Embryonic facial prominence (tissue), 1 donor: ENCODE measurements around the gene AUTS2.
A peak's percentile ranks its signal among the peaks of the same experiment; 100 is the strongest.

Experiments
- DNase-seq: peaks from one replicate; pipeline ENCODE4 v3.0.0-alpha.2; 2016; ENCODE audit errors: extremely low spot score

AUTS2 gene

DNA sequence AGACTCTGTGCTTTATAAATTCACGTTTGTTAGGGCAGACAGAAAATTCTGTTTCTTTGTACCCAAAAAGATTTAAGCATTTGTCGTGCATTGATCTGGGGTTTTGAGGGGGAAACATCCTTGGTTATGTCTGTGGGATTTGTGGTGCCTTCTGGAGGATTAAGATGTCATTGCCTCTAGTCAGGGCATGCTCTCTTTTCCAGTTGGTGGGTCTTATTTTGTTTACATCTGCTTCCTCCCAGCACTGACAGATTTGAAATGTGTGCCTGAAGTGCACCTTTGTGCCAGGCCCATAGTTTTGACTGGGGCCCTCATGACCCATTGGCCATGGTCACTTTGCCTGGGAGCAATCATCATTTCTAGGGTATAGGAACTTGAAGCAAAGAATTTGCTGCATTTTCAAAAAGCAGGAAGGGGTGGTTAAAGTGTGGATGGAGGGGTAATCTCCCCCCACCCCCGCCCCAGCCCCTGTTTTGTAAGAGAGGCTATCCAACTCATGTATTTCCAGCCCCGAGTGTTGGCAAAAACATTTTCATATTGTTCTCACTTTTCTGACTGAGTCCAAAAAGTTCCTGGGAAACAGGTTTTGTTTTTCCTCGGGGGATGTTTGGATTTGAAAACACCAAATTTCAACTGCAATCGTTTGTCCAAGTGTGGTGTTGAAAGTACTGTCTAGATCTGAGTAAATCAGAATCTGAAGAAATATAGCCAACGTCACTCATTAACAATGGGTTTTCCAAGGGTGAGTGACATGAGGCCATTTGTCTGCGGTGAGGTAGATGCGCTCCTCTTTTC is 1145.5 kb downstream of the AUTS2 start:
- no peak for DNase-seq

DNA sequence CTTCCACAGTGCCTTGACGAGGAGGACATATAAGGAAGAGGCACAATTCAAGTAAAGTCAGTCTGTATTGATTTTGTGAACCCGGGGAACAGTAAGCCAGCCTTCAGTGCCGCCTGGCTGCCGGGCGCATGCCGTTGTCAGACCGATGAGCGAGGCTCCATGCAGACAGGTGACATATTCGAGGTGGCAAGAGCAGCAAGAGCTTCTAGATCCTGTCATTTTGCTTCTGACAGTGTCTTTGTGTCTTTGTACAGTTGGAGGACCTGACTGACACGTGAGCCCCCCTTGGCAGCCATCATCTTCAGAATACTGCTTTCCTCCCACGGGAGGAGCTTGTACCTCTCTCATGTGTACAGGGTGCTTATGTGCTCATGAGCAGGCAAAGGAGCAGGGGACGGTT is 1146.2 kb downstream of the AUTS2 start:
- no peak for DNase-seq

DNA sequence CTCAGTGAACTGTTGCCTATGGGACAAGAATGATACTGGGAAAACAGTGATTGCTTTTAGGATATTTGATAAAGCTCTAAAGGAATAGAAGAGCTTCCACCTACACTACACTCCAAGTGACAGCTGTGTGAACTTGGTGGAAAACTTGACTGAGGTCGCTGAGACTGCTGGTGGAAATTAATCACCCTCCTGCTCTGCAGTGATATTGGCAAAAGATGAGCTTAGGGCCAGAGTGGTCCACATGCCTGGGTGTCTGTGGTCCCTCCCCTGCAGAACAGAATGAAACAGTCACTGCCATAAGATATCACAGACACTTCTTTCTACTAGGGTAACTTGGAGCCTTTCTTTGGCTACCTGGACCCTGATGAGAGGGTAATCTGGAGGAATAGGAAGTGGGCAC is 1151.6 kb downstream of the AUTS2 start:
- no peak for DNase-seq

DNA sequence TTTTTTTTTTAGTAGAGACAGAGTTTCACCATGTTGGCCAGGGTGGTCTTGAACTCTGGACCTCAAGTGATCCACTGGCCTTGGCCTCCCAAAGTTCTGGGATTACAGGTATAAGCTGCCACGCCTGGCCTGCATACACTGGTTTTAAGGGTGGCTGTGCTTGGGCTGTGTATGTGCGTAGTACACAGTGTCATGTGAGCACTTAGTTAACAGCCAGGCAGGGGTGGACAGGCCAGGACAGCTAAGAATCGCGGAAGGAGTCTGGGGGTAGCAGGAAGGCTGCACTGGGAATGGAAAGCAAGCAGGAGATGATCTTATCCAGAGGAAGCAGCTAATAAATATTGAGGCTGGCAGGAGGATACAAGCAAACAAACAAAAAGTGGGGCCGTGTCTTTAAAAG is 1153.6 kb downstream of the AUTS2 start:
- no peak for DNase-seq

DNA sequence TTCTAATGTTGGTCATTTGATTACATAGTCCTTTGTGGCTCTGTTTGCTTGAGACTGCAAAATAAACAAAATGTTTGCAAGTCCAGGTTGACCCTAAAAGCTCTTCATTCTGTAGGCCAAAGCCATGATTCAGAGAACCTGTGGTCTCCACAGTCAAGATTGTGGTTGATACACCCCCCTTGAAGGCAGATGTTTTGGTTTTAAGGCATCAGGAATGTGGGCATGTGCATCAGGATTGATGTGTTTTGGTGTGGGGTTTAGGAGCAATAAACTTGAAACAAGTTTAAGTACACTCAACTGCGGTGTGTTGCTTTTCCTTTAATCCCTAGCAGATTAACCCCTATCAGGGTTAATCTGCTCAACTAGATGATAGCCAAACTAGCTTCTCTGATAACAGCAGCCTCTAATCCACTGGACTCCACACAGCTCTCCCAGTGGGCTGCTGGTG is 1154.5 kb downstream of the AUTS2 start:
- no peak for DNase-seq

DNA sequence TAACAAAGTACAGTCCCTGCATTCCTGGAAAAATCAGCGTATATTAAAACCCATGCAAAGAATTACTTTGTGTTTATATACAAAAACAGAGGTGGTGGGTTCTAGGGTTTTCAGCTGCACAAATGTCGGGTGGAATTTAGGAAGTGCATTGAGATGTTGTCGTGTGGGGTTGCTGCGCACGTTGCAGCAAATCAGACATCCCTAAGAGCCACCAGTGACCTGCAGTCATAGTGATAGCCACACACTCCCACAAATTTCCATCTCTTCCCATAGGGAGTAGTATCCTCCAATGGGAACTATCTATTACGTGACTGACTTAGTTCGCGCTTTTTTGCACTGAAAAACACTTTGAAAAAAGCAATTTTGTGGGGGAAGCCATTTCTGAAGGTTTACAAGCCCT is 1158.5 kb downstream of the AUTS2 start:
- DNase-seq = no peak

DNA sequence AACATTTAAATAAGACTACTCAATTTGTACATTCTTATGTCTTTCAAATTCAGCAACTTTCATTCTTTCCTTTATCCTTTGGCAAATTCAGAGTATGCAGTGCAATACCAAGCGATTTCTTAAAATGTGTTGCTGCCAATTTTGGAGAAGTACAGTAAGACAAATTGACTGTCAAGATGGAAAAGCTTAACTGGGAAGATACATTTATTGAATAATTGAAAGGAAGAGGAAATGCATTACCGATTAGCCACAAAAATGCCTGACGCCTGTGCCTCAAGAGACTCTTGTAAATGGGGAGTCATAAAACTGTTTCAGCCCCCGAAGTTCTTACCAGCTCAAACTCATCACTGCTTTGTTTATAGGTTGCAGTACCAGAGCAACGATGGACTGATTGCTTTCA is 1160.4 kb downstream of the AUTS2 start:
- DNase-seq = no peak

DNA sequence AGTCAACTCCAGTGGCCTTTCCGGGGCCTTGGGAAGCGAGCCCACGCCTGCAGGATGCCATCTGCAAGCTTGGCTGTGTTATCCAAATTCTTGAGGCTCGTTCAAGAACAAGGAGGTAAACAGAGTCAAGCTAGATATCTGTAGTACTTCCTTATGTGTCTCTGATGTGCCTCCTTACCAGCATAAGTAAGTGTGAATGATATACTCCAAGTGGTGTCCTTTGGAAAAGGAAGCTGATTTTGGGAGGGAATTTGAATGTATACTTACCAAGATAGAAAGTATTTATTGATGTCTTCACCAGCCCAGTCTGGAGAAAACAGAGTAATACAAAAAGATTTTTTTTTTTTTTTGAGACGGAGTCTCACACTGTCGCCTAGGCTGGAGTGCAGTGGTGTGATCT is 1161.4 kb downstream of the AUTS2 start:
- no peak for DNase-seq

DNA sequence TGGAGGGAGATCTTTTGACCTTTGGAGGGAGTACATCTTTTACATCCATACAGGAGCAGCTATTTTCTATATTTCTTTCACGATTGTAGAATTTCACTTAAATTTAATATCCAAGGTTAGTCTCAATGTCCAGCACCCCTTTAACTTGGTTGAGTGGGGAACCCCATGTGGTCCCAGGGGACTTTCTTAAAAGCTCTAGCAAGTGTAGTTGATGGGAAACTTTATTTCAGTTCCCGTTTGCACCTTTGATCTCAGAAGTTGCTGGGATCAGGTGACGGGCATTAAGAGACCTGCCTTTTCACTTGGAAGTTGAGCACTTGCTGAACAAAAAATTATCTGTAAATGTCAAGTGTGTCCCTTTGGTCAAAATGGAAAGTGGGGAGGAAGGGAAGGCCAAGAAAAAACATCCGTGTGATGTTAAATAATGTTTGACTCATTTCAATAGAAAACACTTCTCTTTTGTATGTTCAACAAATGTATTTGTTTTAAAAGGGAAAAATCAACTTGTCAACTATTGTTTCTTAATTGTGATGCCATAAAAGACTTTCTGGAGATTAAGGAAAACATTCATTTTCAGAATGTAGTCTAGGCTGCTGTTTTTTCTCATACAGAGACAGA is 1163.5 kb downstream of the AUTS2 start:
- DNase-seq = no peak

DNA sequence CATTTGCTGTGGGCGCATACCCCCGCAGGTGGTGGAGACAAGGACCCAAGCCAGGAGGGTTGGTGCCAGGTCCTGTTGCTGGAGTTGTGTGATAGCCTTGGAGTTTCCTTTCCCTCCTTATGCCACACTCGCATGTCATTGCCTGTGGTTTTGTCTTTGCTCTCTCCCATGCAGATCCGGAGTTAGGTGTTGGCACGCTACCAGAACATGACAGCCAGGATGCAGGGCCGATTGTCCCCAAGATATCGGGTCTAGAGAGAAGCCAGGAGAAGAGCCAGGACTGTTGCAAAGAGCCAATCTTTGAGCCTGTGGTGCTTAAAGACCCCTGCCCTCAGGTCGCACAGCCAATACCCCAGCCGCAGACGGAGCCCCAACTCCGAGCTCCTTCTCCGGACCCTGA is 1164.4 kb downstream of the AUTS2 start:
- DNase-seq = no peak

DNA sequence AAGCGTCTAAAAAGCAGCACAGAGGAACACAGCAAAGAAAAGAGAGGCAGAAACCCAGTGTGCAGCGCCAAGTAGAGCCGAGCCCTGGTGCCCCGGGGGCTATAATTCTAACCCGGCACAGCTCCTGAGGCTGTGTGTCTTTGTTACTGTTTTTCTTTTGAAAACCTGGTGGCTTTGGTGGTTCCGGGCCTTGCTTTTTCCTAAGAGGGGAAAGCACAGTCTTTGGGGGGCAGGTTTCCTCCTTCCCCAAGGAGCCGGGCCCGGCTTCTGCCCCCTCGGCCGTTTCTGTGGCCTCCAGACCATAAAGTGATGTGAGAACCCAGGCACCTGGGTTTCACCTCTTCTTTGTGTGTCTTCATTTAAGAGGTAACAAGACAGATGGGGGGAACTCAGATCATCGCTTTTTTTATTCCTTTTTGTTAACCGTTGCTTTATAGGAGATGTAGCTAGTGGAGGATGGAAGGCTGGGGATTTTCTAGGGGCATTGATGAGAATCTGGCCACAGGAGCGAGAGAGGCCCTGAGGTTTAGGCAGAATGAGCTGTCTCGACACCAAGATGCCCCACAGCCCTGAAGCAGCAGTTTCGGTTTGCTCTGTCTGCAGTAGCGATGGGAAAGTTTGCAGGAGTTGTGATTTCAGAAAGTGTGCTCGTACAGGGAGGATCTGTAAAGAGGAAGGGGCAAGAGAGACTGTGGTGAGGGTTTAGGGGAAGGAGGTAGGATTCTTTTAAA is 1165.9 kb downstream of the AUTS2 start:
- DNase-seq = no peak

DNA sequence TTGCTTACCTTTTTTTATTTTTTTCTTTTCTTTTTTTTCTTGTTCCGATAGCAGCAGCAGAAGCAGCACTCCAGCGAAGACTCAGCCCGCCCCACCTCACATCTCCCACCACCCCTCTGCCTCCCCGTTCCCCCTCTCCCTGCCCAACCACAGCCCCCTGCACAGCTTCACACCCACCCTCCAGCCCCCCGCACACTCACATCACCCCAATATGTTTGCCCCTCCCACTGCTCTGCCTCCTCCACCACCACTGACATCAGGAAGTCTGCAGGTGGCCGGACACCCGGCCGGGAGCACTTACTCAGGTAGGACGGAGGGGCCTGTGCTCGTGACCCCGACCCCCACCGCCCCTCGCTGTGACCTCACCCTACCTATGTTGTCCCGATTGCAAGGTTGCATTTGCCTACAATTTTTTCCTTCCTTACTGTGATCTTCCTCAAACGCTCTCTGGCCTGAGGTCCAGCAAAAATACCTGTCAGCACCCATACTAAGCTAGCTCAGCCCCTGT is 1166.5 kb downstream of the AUTS2 start:
- DNase-seq = no peak

DNA sequence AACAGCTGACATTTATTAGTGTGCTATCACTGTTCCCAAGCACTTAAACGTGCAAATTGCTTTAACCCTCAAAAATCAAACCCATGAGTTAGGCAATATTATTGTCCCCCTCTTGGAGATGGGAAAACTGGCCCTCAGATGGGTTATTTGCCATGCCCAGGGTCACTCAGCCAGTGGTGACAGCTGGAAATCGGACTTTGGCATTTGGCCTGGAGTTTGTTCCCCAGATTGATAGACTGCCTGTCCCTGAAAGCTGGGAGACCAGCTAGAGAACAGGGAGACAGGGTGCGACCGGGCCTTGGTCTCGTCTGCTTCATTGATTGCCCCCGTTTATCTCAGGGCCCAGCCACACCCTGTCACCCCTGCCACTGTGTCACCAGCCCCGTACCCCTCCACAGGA is 1167.4 kb downstream of the AUTS2 start:
- no peak for DNase-seq

DNA sequence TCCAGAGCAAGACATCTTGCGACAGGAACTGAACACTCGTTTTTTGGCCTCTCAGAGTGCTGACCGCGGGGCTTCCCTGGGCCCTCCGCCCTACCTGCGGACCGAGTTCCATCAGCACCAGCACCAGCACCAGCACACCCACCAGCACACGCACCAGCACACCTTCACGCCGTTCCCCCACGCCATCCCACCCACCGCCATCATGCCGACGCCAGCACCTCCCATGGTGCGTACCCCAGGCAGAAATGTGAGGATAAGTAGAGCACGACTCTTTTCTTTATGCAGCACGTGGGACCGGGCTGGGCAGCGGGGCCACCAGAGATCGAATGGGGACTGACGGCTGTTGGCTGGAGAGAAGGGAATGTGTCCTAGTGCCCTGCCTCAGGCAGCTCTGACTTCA is 1167.8 kb downstream of the AUTS2 start:
- no peak for DNase-seq

DNA sequence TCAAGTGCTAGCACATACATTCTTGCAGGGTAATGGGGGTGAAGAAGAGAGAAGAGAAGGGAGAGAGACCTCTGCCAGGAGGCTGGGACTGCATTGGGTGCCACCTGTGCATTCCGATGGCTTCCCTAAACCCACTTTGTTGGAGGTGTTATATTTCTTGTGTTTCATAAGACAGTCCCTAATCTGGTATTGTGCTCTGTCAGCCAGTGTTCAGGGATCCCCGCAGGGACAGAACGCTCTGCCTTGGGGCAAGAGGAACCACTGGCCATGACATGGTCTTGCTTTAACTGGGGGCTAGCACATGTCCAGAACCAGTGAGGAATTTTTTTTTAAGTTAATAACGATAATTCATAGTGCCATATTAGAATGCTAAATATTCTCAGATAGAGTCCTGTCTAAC is 1168.4 kb downstream of the AUTS2 start:
- no peak for DNase-seq

DNA sequence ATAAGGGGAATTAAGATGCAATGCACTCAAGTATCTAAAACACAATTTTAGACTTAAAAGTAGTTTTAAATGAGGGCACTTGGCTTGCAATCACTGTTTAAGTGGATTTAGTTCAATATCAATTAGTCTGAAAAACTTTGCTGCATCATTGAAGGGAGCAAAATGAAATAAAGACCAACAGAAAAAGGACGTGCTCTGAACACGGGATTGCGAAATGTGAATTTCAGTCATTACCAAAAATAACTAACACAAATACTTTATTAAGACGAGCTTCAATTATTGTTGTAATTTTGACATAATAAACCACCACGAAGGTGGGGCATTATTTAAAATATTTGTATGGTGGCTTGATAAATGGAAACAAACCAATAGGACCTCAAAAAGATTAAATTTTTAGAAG is 1171.9 kb downstream of the AUTS2 start:
- DNase-seq = no peak

DNA sequence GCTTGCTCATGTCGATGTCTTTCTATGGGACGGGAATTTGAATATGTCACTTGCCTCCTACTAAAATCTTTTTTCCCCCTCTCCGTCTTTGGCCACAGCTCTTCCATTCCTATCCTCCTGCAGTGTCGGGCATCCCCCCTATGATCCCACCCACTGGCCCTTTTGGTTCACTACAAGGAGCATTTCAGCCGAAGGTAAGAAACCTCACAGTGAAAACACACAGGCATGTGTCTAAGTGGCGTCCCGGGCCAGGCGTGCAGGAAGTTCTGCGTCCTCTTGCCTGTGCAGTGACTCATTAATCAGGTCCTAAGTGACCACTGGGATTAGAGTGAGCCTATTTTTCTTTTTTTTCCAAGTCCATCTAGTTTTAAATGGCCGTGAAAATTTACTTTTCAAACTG is 1173.2 kb downstream of the AUTS2 start:
- DNase-seq = no peak

DNA sequence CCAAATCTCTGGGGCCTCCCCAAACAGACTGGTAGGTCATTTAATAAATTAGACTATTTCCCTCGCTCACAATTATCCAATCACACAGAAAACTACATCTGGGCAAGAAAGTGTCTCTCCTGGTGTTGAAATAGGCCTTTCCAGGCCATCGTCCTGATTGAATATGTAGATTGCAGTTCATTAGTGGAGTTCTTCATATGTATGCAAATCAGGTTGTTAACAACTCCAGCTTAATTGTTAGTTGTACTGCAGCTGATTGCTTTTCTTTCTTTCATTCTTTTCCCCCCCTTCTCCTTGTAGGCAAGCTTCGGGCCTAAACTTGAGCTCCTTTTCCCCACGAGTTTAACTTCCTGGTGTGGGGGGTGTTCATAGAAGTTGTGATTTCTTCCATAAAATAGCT is 1174.6 kb downstream of the AUTS2 start:
- no peak for DNase-seq

DNA sequence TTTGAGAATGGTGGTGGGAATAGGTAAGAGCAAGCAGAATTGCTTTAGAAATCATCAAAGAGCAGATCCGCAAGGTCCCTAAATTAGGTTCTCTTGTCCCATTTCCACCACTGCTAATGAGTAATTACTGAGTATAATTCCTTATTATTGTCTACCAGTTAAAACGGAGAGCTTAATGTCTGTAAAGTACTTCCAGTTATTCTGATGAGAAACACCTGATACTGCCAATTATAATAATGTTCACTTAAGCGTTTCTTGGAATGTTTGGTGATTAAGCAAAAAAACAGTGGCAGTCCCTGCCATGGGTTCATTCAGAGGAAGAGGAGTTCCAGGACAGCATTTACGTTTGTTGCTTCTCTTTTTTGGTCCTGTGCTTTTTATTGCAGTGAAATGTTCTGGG is 1175.1 kb downstream of the AUTS2 start:
- no peak for DNase-seq

DNA sequence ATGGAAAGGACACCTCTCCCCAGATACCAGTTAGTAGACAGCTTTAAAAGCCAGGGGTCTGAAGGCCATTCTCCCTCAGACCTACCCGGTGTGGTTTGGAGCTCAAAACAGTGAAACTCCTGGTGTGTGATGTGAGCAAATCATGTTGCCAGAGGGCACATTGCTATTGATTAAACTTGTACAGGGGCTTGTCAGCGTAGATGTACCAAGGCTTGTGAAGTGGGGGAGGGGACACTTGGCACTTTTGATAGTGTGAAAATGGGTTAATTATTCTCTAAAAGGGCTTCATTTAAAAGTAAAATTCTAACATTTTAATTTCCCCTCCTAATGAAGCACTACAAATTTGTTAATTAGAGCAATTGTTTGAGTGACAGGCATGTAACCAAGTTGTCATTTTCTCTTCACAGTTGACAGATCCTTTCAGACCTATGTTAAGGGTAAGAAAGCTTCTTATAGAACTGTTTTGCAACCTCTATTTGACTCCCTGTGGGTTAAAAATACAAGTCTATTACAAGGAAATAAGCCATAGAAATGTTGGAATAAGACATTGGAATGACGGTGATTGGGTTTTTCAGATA is 1176.8 kb downstream of the AUTS2 start:
- DNase-seq = no peak

DNA sequence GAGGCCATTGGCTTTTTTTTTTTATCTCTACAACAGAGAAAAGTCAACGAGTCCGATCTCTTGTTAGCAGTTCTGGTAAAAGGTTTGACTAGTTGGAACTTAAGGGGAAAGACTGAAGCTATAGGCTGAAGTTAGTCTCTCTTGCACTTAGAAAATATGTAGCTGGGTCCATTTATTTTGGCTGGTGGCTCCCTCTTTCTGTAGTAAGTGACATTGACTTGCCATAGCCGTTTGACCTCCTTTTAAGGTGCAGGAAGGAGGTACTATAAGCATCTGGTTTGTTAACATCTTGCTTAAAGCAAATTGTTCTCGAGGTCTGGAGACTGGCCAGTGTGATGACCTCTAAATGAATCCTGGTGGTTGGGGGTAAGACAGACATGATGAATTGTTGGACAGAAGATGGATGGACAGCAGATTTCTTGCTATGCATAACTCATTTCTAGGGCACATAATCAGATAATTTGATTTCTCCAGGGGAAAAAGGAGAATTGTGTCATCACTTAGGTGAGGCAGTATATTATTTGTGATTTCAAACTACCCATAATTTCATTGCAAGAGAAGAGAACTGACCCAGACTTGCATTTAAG is 1177.4 kb downstream of the AUTS2 start:
- no peak for DNase-seq

DNA sequence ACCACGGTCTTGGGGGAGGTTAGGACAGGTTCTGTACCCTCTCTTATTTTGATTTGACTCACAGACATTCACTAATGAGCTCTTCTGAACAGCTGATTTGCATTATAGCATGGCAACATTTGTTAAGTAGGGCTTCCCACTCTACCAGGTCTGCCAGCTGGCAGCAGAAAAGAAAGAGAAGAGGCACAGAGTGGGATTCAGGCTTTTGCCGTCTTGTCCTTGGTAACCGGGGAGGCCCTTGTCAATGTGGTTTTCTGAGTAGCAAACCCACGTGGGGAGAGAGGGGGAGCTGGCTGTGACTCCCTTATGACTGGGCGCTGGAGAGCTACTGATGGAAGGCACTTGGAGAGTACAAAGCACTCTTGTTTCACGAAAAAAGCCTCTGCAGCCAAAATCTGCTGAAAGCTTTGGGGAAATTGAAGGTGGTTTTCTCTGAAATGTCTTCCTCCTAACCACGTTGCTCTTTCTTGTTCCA is 1178.4 kb downstream of the AUTS2 start:
- peak; percentile 24 for DNase-seq
